Measurements from ENCODE around the gene COLEC11. TPM values are rescaled to one million over a fixed set of nuclear protein-coding genes. Genes with fewer than 3 reads are reported as not detected.

COLEC11 gene
- total RNA-seq, 4 donors from 2014 or later = 3.6 to 15.9 (median 5.9) TPM

DNA sequence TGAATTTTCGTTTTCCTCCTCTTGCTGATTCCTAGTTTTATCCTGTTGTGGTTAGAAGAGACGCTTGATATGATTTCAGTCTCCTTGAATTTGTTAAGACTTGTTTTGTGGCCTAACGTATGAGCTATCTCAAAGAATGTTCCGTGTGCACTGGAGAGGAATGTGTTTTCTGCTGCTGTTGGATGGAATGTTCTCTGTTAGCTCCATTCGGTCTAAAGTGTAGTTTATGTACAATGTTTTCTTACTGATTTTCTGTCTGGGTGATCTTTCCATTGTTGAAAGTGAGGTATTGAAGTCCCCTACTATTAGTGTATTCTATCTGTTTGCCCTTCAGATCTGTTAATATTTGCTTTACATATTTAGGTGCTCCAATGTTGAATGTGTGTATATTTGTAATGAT, 25.9 kb downstream of the COLEC11 start:
- DNase-seq (ENCODE audit: low spot score) = no peak
- ATAC-seq (ENCODE audit: low FRiP score) = no peak
- TF ChIP-seq, protein P1, sequence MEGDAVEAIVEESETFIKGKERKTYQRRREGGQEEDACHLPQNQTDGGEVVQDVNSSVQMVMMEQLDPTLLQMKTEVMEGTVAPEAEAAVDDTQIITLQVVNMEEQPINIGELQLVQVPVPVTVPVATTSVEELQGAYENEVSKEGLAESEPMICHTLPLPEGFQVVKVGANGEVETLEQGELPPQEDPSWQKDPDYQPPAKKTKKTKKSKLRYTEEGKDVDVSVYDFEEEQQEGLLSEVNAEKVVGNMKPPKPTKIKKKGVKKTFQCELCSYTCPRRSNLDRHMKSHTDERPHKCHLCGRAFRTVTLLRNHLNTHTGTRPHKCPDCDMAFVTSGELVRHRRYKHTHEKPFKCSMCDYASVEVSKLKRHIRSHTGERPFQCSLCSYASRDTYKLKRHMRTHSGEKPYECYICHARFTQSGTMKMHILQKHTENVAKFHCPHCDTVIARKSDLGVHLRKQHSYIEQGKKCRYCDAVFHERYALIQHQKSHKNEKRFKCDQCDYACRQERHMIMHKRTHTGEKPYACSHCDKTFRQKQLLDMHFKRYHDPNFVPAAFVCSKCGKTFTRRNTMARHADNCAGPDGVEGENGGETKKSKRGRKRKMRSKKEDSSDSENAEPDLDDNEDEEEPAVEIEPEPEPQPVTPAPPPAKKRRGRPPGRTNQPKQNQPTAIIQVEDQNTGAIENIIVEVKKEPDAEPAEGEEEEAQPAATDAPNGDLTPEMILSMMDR (IDR thresholded peaks at IDR 0.05) = no peak

GRCh38 chr2:3622967-3623366, 28.1 kb downstream of the COLEC11 start:
- DNase-seq (ENCODE audit: low spot score) = no peak
- TF ChIP-seq, protein P1 (IDR thresholded peaks at IDR 0.05) = no peak
- ATAC-seq (ENCODE audit: low FRiP score) = no peak

GRCh38 chr2:3624059-3624794, 29.3 kb downstream of the COLEC11 start:
- ATAC-seq (ENCODE audit: low FRiP score) (no peak), DNase-seq (ENCODE audit: low spot score) (no peak)

GRCh38 chr2:3625186-3625585, 30.3 kb downstream of the COLEC11 start:
- no peak for ATAC-seq (ENCODE audit: low FRiP score)
- DNase-seq (ENCODE audit: low spot score) = no peak
- TF ChIP-seq, protein P1 (IDR thresholded peaks at IDR 0.05) = no peak

More at GRCh38 chr2:3624059-3624794, 29.3 kb downstream of the COLEC11 start:
- TF ChIP-seq, protein P1 (IDR thresholded peaks at IDR 0.05) = no peak

DNA sequence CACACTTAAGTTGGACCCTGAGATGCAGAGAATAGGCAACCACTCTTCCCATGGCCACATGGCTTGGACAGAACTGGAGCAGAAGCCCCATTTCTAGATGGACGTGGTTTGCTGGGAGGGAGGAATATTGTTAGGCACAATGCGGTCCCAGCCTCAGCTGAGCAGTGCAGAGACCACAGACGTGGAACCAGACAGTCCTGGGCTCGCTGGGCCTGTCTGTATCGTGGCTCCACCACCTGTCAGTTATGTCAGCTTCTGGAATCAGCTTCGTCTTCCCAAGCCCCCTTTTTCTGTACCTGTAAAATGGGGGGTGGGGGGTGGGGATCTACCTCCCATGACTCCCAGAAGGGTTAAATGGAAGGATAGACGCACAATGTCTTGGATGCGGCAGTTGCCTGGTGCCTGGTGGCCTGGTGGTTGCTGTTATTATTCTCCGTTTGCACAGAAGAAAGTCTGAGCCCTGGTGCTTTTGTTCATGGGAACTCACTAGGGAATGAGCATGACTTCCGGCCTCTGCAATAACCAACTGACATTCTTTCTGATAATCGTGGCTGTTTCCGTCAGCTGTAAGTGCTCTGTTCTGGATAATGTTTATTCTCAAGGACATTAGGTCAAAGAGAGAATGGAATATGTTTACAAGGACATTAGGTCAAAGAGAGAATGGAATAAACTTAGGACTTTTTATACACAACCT, 31.4 kb downstream of the COLEC11 start:
- no peak for DNase-seq (ENCODE audit: low spot score)
- TF ChIP-seq, protein P1 (IDR thresholded peaks at IDR 0.05) = no peak
- ATAC-seq (ENCODE audit: low FRiP score) = no peak

DNA sequence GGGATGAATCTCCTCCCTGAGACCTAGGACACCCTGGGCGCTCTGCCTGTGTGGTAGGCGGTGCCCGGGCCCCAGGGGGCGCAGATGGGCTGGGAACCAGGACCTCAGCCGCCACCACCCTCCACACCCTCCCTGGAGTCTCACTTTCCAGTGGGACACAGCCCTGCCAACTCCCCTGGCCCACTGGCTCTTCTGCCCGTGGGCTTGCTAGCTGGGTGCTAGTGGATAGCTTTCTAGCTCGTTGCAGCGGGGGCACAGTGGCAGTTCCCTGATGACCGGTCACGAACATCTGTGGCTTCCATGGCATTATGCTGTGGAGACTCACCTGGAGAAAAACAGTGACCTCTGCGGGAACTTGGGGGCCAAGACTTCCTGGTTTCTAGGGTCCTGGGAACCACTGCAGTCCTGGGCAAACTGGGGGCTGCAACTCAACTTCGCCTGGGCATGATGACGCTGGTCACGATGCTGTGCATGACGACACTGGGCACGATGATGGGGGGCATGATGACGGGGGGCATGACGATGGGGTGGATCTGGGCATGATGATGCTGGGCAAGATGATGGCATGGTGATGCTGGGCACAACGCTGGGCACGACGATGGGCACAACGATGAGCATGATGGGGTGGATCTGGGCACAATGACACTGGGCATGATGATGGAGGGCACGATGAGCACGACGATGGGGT, 32.0 kb downstream of the COLEC11 start:
- TF ChIP-seq, protein P1 (IDR thresholded peaks at IDR 0.05) = no peak
- DNase-seq (ENCODE audit: low spot score) (no peak), ATAC-seq (ENCODE audit: low FRiP score) (no peak)

All from omental fat pad (tissue), 4 donors.